Measurements from ENCODE around the gene PLOD3. TPM values are rescaled to one million over a fixed set of nuclear protein-coding genes. Genes with fewer than 3 reads are reported as not detected.

Gene PLOD3
- total and polyA plus RNA-seq, 9 of the 15 experiments (the other 6 are each of a cell fraction or from before 2014, with no cell fraction given): 2.8 to 101 (median 30.9) TPM

DNA sequence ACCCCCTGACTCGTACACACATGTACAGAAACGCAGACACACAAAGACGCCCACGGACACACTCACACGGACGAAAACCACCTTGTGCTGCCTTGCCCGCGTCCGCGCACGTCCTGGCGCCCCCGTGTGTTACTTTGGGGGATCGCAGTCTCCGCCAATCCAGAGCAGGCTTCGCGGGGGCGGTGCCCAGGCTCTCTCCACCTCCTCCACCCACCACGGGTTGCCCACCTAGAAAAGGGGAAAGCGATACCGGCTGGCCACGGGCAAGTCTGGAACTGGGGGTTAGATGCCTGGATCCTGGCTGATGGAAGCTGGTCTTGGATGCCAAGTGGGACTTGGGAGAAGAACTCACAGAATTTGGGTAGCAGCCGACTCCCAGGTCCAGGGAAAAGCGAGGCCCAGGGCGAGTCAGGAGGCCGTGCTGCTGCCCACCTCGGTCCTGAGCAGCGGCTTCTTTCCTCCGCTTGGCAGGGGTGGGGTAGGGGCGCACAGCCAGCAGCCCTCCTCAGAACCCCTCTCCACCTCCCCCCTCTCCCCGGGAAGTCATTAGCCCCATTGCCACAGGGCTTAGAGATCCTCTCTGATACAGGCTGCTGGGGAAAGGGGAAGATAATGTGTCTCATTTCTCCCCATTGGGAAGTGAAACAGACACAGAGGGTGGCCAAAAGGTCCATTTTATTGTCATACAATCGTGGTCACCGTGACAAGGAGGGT lies 47.4 kb downstream of the PLOD3 start (continued):
- TF ChIP-seq, protein P1, sequence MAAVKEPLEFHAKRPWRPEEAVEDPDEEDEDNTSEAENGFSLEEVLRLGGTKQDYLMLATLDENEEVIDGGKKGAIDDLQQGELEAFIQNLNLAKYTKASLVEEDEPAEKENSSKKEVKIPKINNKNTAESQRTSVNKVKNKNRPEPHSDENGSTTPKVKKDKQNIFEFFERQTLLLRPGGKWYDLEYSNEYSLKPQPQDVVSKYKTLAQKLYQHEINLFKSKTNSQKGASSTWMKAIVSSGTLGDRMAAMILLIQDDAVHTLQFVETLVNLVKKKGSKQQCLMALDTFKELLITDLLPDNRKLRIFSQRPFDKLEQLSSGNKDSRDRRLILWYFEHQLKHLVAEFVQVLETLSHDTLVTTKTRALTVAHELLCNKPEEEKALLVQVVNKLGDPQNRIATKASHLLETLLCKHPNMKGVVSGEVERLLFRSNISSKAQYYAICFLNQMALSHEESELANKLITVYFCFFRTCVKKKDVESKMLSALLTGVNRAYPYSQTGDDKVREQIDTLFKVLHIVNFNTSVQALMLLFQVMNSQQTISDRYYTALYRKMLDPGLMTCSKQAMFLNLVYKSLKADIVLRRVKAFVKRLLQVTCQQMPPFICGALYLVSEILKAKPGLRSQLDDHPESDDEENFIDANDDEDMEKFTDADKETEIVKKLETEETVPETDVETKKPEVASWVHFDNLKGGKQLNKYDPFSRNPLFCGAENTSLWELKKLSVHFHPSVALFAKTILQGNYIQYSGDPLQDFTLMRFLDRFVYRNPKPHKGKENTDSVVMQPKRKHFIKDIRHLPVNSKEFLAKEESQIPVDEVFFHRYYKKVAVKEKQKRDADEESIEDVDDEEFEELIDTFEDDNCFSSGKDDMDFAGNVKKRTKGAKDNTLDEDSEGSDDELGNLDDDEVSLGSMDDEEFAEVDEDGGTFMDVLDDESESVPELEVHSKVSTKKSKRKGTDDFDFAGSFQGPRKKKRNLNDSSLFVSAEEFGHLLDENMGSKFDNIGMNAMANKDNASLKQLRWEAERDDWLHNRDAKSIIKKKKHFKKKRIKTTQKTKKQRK (IDR thresholded peaks at IDR 0.05; ENCODE audit: borderline replicate concordance, low read depth, low read length): no peak
- TF ChIP-seq FOXK2 (conservative IDR thresholded peaks at IDR 0.05 in 1 of 2, IDR thresholded peaks at IDR 0.05 in 1 of 2; ENCODE audit: low read depth in 2 of 2) (no peak), TCF7L2 (IDR thresholded peaks at IDR 0.05; ENCODE audit: low read depth, low read length) (no peak), JUN (IDR thresholded peaks at IDR 0.05; ENCODE audit: borderline replicate concordance, low read depth, low read length) (peak; percentile 40; the same call in 1 of the 2 replicates), JUN (CRISPR knock-in tag; IDR thresholded peaks at IDR 0.05; ENCODE audit: borderline replicate concordance) (no peak), BCL6 (CRISPR knock-in tag; IDR thresholded peaks at IDR 0.05) (no peak), ZNF143 (CRISPR knock-in tag; IDR thresholded peaks at IDR 0.05) (no peak), SMC3 (conservative IDR thresholded peaks at IDR 0.05; ENCODE audit: insufficient read depth, low read depth, low read length) (peak; percentile 75), REST (IDR thresholded peaks at IDR 0.05; ENCODE audit: borderline replicate concordance) (peak; percentile 82), REST (CRISPR knock-in tag; IDR thresholded peaks at IDR 0.05; ENCODE audit: low read depth) (peak; percentile 62; the same call in 1 of the 2 replicates), POLR2B (IDR thresholded peaks at IDR 0.05; ENCODE audit: low read depth, partially characterized antibody) (no peak), VEZF1 (CRISPR knock-in tag; IDR thresholded peaks at IDR 0.05) (0 out of 2 replicates have a peak, but pooled peaks have one; percentile 4)
- TF ChIP-seq, protein P2, sequence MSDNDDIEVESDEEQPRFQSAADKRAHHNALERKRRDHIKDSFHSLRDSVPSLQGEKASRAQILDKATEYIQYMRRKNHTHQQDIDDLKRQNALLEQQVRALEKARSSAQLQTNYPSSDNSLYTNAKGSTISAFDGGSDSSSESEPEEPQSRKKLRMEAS (CRISPR knock-in tag; IDR thresholded peaks at IDR 0.05): peak; percentile 34; the same call in 1 of the 2 replicates

All from K562 (cell line).